ENCODE data around the gene ETFA. TPM values are rescaled to one million over a fixed set of nuclear protein-coding genes. Genes with fewer than 3 reads are reported as not detected.

ETFA gene
- total and polyA plus RNA-seq, 9 of the 15 experiments (the other 6 are each of a cell fraction or from before 2014, with no cell fraction given) = 130 to 543 (median 232) TPM

DNA sequence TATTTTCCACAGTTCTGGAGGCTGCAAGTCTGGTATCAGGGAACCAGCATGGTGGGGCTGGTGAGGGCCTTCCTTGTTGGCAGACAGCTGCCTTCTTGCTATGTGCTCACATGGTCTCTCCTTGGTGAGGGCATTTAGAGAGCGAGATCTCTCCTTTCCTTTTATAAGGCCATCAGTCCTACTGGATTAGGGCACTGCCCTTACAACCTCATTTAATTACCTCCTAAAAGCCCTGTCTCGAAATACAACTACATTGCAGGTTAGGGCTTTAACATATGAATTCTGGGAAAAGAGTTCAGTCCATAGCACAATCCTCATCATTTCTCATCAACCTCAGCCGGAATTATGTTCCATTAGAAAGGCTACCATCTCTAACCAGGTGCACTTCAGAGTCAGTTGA is 47.2 kb upstream of the ETFA start (continued):
- TF ChIP-seq, protein P1, sequence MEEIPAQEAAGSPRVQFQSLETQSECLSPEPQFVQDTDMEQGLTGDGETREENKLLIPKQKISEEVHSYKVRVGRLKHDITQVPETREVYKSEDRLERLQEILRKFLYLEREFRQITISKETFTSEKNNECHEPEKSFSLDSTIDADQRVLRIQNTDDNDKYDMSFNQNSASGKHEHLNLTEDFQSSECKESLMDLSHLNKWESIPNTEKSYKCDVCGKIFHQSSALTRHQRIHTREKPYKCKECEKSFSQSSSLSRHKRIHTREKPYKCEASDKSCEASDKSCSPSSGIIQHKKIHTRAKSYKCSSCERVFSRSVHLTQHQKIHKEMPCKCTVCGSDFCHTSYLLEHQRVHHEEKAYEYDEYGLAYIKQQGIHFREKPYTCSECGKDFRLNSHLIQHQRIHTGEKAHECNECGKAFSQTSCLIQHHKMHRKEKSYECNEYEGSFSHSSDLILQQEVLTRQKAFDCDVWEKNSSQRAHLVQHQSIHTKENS (CRISPR knock-in tag; IDR thresholded peaks at IDR 0.05) = no peak
- TF ChIP-seq CBX8 (IDR thresholded peaks at IDR 0.05; ENCODE audit: borderline replicate concordance, extremely low read depth, low read depth, low read length, poor library complexity, severe bottlenecking) = no peak

DNA sequence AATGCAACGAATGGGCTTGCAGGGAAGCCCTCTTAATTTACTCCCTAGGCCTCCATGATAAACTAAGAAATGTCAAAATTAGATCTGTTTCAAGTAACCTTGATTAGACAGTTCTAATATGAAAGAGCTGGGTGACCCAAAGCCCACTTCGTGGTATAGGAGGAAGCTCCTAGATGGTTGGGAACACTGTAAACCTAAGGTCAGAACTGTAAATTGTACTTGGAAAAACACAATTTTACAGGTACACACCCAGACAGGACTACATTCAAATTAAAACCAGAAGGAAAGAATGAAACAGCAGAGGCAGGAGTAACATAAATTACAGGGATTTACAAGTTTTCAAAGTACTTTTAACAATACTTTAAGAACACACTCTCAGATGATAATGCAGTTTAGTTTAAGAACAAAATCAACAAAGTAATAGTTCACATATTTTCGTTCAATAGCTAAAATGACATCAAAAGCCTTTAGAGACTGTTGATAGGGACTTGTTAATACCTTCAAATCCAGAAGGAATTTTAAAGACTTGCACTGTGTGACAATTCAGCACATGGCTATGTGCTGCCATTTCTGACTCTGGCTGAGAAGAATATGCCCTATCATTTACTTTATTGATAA is 43.7 kb upstream of the ETFA start:
- Histone ChIP-seq H3K79me2 (ENCODE audit: control insufficient read depth, insufficient read depth, low read length) (no peaks in the 10 kb centered on the region), H3K27me3 (ENCODE audit: control insufficient read depth in 2 of 2, insufficient read depth in 2 of 2, low read length in 2 of 2) (peaks cover 2 to 10% of the 10 kb centered on the region in 2 experiments; a peak in 2 of 5 replicates), H3K9me1 (ENCODE audit: control insufficient read depth, insufficient read depth, low read length) (no peaks in the 10 kb centered on the region), H3K4me2 (ENCODE audit: insufficient read depth, low read length) (no peak overlapping the region), H4K20me1 (replicated peaks; ENCODE audit: control insufficient read depth, insufficient read depth, low read length) (no peaks in the 10 kb centered on the region), H3K27ac (ENCODE audit: extremely low read depth, low read depth, low read length) (no peak overlapping the region), H3K9me3 (replicated peaks; ENCODE audit: control insufficient read depth, insufficient read depth, low read depth, low read length) (no peaks in the 10 kb centered on the region), H3K9ac (ENCODE audit: insufficient read depth in 1 of 2, low read depth in 2 of 2, low read length in 2 of 2) (no peak overlapping the region), H2AFZ (ENCODE audit: low read depth, low read length) (no peak overlapping the region), H3K36me3 (ENCODE audit: control insufficient read depth, insufficient read depth, low read length) (no peaks in the 10 kb centered on the region), H3K4me3 (no peak overlapping the region), H3K4me1 (replicated peaks in 1 of 2; ENCODE audit: control insufficient read depth in 2 of 2, insufficient read depth in 2 of 2, low read length in 2 of 2) (no peaks in the 10 kb centered on the region; a peak in 1 of 5 replicates)
- intact Hi-C loops (cut with micrococcal nuclease) (no loop called here), in situ Hi-C loops (cut with MboI) (no loop called here)
- ChIA-PET CTCF (ENCODE audit: low intra/inter-chr PET ratio) (no interaction called here), POLR2A (interaction anchor here (0.6 to 2.9 kb wide), 5 partner anchors 11 to 465 kb away, joined by 3 to 10 read pairs (median 4); no protein-coding TSS in a partner anchor)
- DNase-seq (ENCODE audit: extremely low read depth in 1 of 4, low spot score in 3 of 4) = no peak
- WGBS (ENCODE audit: insufficient coverage, low coverage, missing lambda C conversion rate) = 3% methylated on average over 3 of the region's 3 CpGs
- no peak for ATAC-seq
- FAIRE-seq = no peak
- BruUV-seq (replicated peaks) = no TSS peak
- TF ChIP-seq, protein P2, sequence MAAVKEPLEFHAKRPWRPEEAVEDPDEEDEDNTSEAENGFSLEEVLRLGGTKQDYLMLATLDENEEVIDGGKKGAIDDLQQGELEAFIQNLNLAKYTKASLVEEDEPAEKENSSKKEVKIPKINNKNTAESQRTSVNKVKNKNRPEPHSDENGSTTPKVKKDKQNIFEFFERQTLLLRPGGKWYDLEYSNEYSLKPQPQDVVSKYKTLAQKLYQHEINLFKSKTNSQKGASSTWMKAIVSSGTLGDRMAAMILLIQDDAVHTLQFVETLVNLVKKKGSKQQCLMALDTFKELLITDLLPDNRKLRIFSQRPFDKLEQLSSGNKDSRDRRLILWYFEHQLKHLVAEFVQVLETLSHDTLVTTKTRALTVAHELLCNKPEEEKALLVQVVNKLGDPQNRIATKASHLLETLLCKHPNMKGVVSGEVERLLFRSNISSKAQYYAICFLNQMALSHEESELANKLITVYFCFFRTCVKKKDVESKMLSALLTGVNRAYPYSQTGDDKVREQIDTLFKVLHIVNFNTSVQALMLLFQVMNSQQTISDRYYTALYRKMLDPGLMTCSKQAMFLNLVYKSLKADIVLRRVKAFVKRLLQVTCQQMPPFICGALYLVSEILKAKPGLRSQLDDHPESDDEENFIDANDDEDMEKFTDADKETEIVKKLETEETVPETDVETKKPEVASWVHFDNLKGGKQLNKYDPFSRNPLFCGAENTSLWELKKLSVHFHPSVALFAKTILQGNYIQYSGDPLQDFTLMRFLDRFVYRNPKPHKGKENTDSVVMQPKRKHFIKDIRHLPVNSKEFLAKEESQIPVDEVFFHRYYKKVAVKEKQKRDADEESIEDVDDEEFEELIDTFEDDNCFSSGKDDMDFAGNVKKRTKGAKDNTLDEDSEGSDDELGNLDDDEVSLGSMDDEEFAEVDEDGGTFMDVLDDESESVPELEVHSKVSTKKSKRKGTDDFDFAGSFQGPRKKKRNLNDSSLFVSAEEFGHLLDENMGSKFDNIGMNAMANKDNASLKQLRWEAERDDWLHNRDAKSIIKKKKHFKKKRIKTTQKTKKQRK (IDR thresholded peaks at IDR 0.05; ENCODE audit: borderline replicate concordance, low read depth, low read length) = no peak
- TF ChIP-seq NR1H2 (CRISPR knock-in tag; IDR thresholded peaks at IDR 0.05) = no peak
- no peak for TF ChIP-seq TSC22D4 (tag; IDR thresholded peaks at IDR 0.05)
- no peak for TF ChIP-seq CXXC5 (CRISPR knock-in tag; IDR thresholded peaks at IDR 0.05)
- TF ChIP-seq MECOM (CRISPR knock-in tag; IDR thresholded peaks at IDR 0.05) = no peak
- TF ChIP-seq, protein P3, sequence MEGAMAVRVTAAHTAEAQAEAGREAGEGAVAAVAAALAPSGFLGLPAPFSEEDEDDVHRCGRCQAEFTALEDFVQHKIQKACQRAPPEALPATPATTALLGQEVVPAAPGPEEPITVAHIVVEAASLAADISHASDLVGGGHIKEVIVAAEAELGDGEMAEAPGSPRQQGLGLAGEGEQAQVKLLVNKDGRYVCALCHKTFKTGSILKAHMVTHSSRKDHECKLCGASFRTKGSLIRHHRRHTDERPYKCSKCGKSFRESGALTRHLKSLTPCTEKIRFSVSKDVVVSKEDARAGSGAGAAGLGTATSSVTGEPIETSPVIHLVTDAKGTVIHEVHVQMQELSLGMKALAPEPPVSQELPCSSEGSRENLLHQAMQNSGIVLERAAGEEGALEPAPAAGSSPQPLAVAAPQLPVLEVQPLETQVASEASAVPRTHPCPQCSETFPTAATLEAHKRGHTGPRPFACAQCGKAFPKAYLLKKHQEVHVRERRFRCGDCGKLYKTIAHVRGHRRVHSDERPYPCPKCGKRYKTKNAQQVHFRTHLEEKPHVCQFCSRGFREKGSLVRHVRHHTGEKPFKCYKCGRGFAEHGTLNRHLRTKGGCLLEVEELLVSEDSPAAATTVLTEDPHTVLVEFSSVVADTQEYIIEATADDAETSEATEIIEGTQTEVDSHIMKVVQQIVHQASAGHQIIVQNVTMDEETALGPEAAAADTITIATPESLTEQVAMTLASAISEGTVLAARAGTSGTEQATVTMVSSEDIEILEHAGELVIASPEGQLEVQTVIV (CRISPR knock-in tag; IDR thresholded peaks at IDR 0.05; ENCODE audit: borderline replicate concordance) = no peak
- TF ChIP-seq ETV6 (IDR thresholded peaks at IDR 0.05; ENCODE audit: borderline replicate concordance in 1 of 2, low read depth in 2 of 2, low read length in 1 of 2) = no peak
- no peak for TF ChIP-seq ETV6 (CRISPR knock-in tag; IDR thresholded peaks at IDR 0.05; ENCODE audit: borderline replicate concordance)
- TF ChIP-seq, protein P4, sequence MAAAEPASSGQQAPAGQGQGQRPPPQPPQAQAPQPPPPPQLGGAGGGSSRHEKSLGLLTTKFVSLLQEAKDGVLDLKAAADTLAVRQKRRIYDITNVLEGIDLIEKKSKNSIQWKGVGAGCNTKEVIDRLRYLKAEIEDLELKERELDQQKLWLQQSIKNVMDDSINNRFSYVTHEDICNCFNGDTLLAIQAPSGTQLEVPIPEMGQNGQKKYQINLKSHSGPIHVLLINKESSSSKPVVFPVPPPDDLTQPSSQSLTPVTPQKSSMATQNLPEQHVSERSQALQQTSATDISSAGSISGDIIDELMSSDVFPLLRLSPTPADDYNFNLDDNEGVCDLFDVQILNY (CRISPR knock-in tag; IDR thresholded peaks at IDR 0.05) = no peak
